HCT116 (cell line): ENCODE measurements around the gene ZBTB7C. TPM values are rescaled to one million over a fixed set of nuclear protein-coding genes. Genes with fewer than 3 reads are reported as not detected.

ENCODE experiments used
- ATAC-seq: fragments of 200-7000 bp; cut with Tn5 transposase; 2 replicates; pipeline ENCODE4 v1.9.1; 2020; ENCODE audit warnings: mild to moderate bottlenecking, moderate library complexity
- BruUV-seq: library from RNA; stranded (reverse); fragments of 400-500 nt; replicated peaks from 2 replicates; lab custom pipeline; 2021; lab: Mats Ljungman, UMichigan
- CTCF ChIA-PET: fragments of 300-600 bp; sonication (Branson Sonifier 250); formaldehyde crosslinking; loops from one replicate; lab custom pipeline; 2021; ENCODE audit warnings: antibody characterized with exemption; lab: Charles Lee
- POLR2A ChIA-PET: fragments of 300-600, 350-600 bp; sonication (Branson Sonifier 250); formaldehyde crosslinking; loops from one replicate; lab custom pipeline; 2021; ENCODE audit warnings: antibody characterized with exemption; lab: Charles Lee
- RAD21 ChIA-PET, 2 experiments: fragments of 300-600 bp; sonication (Branson Sonifier 250); formaldehyde crosslinking; loops; one replicate each; lab custom pipeline; 2023; ENCODE audit warnings: low total read pairs in 2 of 2; ENCODE audit not compliant: uncharacterized antibody in 2 of 2, unreplicated experiment in 2 of 2, low non-redundant PET in 1 of 2; lab: Charles Lee
- DNase-seq: peaks from one replicate; pipeline ENCODE4 v3.0.0-alpha.2; 2010; ENCODE audit warnings: low read depth, low spot score
- H2AFZ ChIP-seq: fragments of 200-600 bp; shearing (Covaris generic), sonication (generic); 2 replicates; pipeline ENCODE4 v1.6.1; 2017; ENCODE audit warnings: low read depth, mixed run types, mixed read lengths, antibody characterized with exemption, low read length; ENCODE audit not compliant: poor library complexity, severe bottlenecking
- H3K27ac ChIP-seq: 2 replicates; pipeline ENCODE4 v1.5.1; 2012; ENCODE audit warnings: low read depth, low read length
- H3K27me3 ChIP-seq: fragments of 200-600 bp; sonication (generic); 2 replicates; pipeline ENCODE4 v1.6.1; 2016; ENCODE audit warnings: mixed run types, low read length, mixed read lengths; ENCODE audit not compliant: insufficient read depth
- H3K36me3 ChIP-seq, 2 experiments: fragments of 200-500 bp in 1 of 2; fragments of 200-600 bp in 1 of 2; sonication (Bioruptor generic) in 1 of 2; sonication (generic) in 1 of 2; 2 replicates each; pipeline versions ENCODE4 v1.5.1 to v1.6.1; 2014 to 2016; ENCODE audit warnings: low read length in 2 of 2, inconsistent platforms in 1 of 2, mixed read lengths in 1 of 2, mixed run types in 1 of 2; ENCODE audit not compliant: insufficient read depth in 2 of 2, control insufficient read depth in 1 of 2
- H3K4me1 ChIP-seq, 2 experiments: fragments of 200-600 bp in 1 of 2; sonication (generic) in 1 of 2; 2 replicates each; pipeline versions ENCODE4 v1.5.1 to v1.6.1; 2012 to 2017; ENCODE audit warnings: low read length in 2 of 2, inconsistent platforms in 1 of 2, mild to moderate bottlenecking in 1 of 2, mixed read lengths in 1 of 2, mixed run types in 1 of 2, moderate library complexity in 1 of 2; ENCODE audit not compliant: insufficient read depth in 2 of 2, control insufficient read depth in 1 of 2
- H3K4me2 ChIP-seq: fragments of 200-600 bp; sonication (generic); 2 replicates; pipeline ENCODE4 v1.6.1; 2017; ENCODE audit warnings: mixed run types, low read length, mixed read lengths
- H3K4me3 ChIP-seq, 2 experiments: fragments of 200-600 bp in 1 of 2; sonication (generic) in 1 of 2; replicated peaks in 1 of 2; 2 replicates each; pipeline ENCODE4 v1.5.1; 2011 to 2016; ENCODE audit warnings: low read length in 2 of 2, control low read depth in 1 of 2, low read depth in 1 of 2, mild to moderate bottlenecking in 1 of 2, mixed read lengths in 1 of 2, mixed run types in 1 of 2
- H3K79me2 ChIP-seq: fragments of 200-600 bp; sonication (generic); 2 replicates; pipeline ENCODE4 v1.6.1; 2017; ENCODE audit warnings: mild to moderate bottlenecking, mixed run types, low read length, moderate library complexity, mixed read lengths; ENCODE audit not compliant: insufficient read depth
- H3K9ac ChIP-seq: fragments of 200-600 bp; sonication (generic); 2 replicates; pipeline ENCODE4 v1.6.1; 2016; ENCODE audit warnings: low read length, mixed read lengths
- H3K9me2 ChIP-seq: fragments of 200-600 bp; sonication (generic), shearing (Covaris generic); 2 replicates; pipeline ENCODE4 v1.6.1; 2017; ENCODE audit warnings: mixed run types, mild to moderate bottlenecking, moderate library complexity; ENCODE audit not compliant: insufficient read depth
- H3K9me3 ChIP-seq, 2 experiments: fragments of 200-500 bp in 1 of 2; fragments of 200-600 bp in 1 of 2; sonication (Bioruptor generic) in 1 of 2; sonication (generic) in 1 of 2; 2 replicates each; pipeline ENCODE4 v1.6.1; 2014 to 2017; ENCODE audit warnings: low read length in 2 of 2, mixed read lengths in 2 of 2, inconsistent platforms in 1 of 2, low read depth in 1 of 2, mild to moderate bottlenecking in 1 of 2, mixed run types in 1 of 2, moderate library complexity in 1 of 2; ENCODE audit not compliant: control insufficient read depth in 1 of 2, insufficient read depth in 1 of 2
- H4K20me1 ChIP-seq: fragments of 200-600 bp; sonication (generic), shearing (Covaris generic); 2 replicates; pipeline ENCODE4 v1.6.1; 2017; ENCODE audit warnings: mixed run types, mild to moderate bottlenecking, moderate library complexity; ENCODE audit not compliant: insufficient read depth
- CBX3 ChIP-seq: IDR thresholded peaks from 2 replicates; pipeline ENCODE4 v1.6.1; 2012; ENCODE audit warnings: low read depth
- CEBPB ChIP-seq: IDR thresholded peaks from 2 replicates; pipeline ENCODE4 v1.6.1; 2012; ENCODE audit warnings: low read depth
- EGR1 ChIP-seq: IDR thresholded peaks from 2 replicates; pipeline ENCODE4 v1.6.1; 2012; ENCODE audit warnings: low read depth
- JUND ChIP-seq: IDR thresholded peaks from 2 replicates; pipeline ENCODE4 v1.6.1; 2012
- POLR2A ChIP-seq: IDR thresholded peaks from 2 replicates; pipeline ENCODE4 v1.7.0; 2011; ENCODE audit warnings: borderline replicate concordance; ENCODE audit not compliant: insufficient read depth, insufficient read length; ENCODE audit errors: extremely low read depth
- POLR2AphosphoS5 ChIP-seq: IDR thresholded peaks from 2 replicates; pipeline ENCODE4 v1.6.1; 2011; ENCODE audit warnings: mild to moderate bottlenecking, low read depth, low read length, moderate library complexity
- REST ChIP-seq: IDR thresholded peaks from 2 replicates; pipeline ENCODE4 v1.6.1; 2012; ENCODE audit warnings: low read depth
- SP1 ChIP-seq: IDR thresholded peaks from 2 replicates; pipeline ENCODE4 v1.6.1; 2012; ENCODE audit warnings: low read depth
- SRF ChIP-seq: IDR thresholded peaks from 2 replicates; pipeline ENCODE4 v1.6.1; 2012; ENCODE audit warnings: low read depth
- TCF7L2 ChIP-seq: IDR thresholded peaks from 2 replicates; pipeline ENCODE4 v1.7.0; 2011; ENCODE audit warnings: borderline replicate concordance, inconsistent platforms; ENCODE audit not compliant: insufficient read depth, insufficient read length; ENCODE audit errors: extremely low read depth
- YY1 ChIP-seq: IDR thresholded peaks from 2 replicates; pipeline ENCODE4 v1.6.1; 2011; ENCODE audit warnings: low read length, low read depth, moderate library complexity, mild to moderate bottlenecking; ENCODE audit not compliant: insufficient replicate concordance; ENCODE audit errors: extremely low read depth
- ZBTB33 ChIP-seq: IDR thresholded peaks from 2 replicates; pipeline ENCODE4 v1.6.1; 2011; ENCODE audit warnings: mild to moderate bottlenecking, low read length, moderate library complexity; ENCODE audit not compliant: insufficient replicate concordance; ENCODE audit errors: extremely low read depth
- ZFX ChIP-seq: fragments of 450-650 bp; IDR thresholded peaks from 2 replicates; pipeline ENCODE4 v1.6.1; 2017
- intact Hi-C: fragments of 100-400 bp; cut with micrococcal nuclease; formaldehyde crosslinking; loops from 2 replicates; pipeline ENCODE4 v1.10.0; 2022
- total RNA-seq: library from RNA; stranded (reverse); gene quantifications from one replicate; pipeline ENCODE4 v1.2.1, GENCODE V29; 2021; ENCODE audit not compliant: unreplicated experiment
- TF ChIP-seq, protein P1 (sequence below): IDR thresholded peaks from 2 replicates; pipeline ENCODE4 v1.6.1; 2012

The ZBTB7C gene
- total RNA-seq, 1 experiment from 2014 or later = 0.37 TPM

DNA sequence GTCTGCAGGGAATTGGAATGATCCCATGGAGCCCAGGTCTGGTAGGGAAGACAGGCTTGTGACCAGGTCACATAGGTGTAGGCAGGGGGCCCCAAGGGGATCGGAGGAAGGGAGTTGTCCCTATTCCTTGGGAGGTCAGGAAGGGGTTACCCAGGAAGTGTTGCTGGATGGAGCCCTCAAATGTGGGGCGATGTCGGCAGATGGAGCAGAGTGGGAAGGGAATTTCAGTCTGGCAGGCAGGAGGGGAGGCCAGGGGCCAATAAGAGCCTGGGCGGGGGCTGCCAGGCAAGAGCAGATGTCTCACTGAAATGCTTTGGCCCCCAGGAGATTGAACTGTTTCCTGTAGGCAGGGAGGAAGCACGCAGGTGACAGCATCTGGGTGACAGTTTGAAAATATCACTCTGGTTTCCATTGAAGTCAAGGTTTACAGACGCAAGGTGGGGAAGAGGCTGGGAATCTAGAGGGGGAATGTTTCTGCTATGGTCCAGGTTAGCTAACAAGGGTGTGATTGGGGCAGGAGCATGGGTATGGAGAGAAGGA is 397.2 kb downstream of the ZBTB7C start:
- peaks cover 8 to 14% of the 10 kb centered on the region in 2 experiments; a peak in 3 of 4 replicates for H3K4me1 ChIP-seq
- ATAC-seq = no peak
- H3K27ac ChIP-seq = no peak overlapping the region
- H3K27me3 ChIP-seq = no peaks in the 10 kb centered on the region
- no TSS peak for BruUV-seq
- H3K9me2 ChIP-seq = no peaks in the 10 kb centered on the region
- no peaks in the 10 kb centered on the region for H3K36me3 ChIP-seq
- no peak overlapping the region for H2AFZ ChIP-seq
- H3K9ac ChIP-seq = no peak overlapping the region
- CTCF ChIA-PET = interaction anchor here (1.1 kb wide), 1 partner anchor 14 kb away, joined by 3 read pairs; no protein-coding TSS in a partner anchor
- no peaks in the 10 kb centered on the region for H3K79me2 ChIP-seq
- intact Hi-C loops = no loop called here
- H3K9me3 ChIP-seq = no peaks in the 10 kb centered on the region
- TF ChIP-seq POLR2A = no peak
- TF ChIP-seq REST = no peak
- TF ChIP-seq POLR2AphosphoS5 = no peak
- no peak for TF ChIP-seq YY1
- no peak for TF ChIP-seq CBX3
- H3K4me2 ChIP-seq = no peak overlapping the region
- POLR2A ChIA-PET = no interaction called here
- no peaks in the 10 kb centered on the region for H4K20me1 ChIP-seq
- no peak for DNase-seq
- RAD21 ChIA-PET = no interaction called here
- H3K4me3 ChIP-seq = no peak overlapping the region

GRCh38 chr18:48010264-48010663 is 398.9 kb downstream of the ZBTB7C start:
- H3K4me1 ChIP-seq = peaks cover 11 to 14% of the 10 kb centered on the region in 2 experiments; a peak in 3 of 4 replicates
- no peak overlapping the region for H3K4me2 ChIP-seq
- DNase-seq (no peak), ATAC-seq (no peak)
- no peaks in the 10 kb centered on the region for H3K9me2 ChIP-seq
- intact Hi-C loops = no loop called here
- H3K27ac ChIP-seq = no peak overlapping the region
- RAD21 ChIA-PET = no interaction called here
- no peak overlapping the region for H3K4me3 ChIP-seq
- H4K20me1 ChIP-seq = no peaks in the 10 kb centered on the region
- no TSS peak for BruUV-seq
- POLR2A ChIA-PET = no interaction called here
- H3K9me3 ChIP-seq = no peaks in the 10 kb centered on the region
- H3K36me3 ChIP-seq = no peaks in the 10 kb centered on the region
- H3K27me3 ChIP-seq = no peaks in the 10 kb centered on the region
- CTCF ChIA-PET = no interaction called here
- no peak overlapping the region for H3K9ac ChIP-seq
- no peak overlapping the region for H2AFZ ChIP-seq
- H3K79me2 ChIP-seq = no peaks in the 10 kb centered on the region
- TF ChIP-seq SP1 = no peak
- TF ChIP-seq, protein P1, sequence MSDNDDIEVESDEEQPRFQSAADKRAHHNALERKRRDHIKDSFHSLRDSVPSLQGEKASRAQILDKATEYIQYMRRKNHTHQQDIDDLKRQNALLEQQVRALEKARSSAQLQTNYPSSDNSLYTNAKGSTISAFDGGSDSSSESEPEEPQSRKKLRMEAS = no peak
- no peak for TF ChIP-seq EGR1
- no peak for TF ChIP-seq POLR2A
- no peak for TF ChIP-seq POLR2AphosphoS5
- no peak for TF ChIP-seq SRF
- TF ChIP-seq CBX3 = no peak
- TF ChIP-seq JUND = no peak
- no peak for TF ChIP-seq TCF7L2
- TF ChIP-seq YY1 = no peak
- TF ChIP-seq ZBTB33 = no peak
- TF ChIP-seq CEBPB = no peak
- TF ChIP-seq ZFX = no peak
